Testis (tissue), 2 donors: ENCODE results near the gene PRDM15.

Experiments
- POLR2A ChIP-seq: fragments of 450-650 bp; IDR thresholded peaks from one replicate; pipeline ENCODE4 v1.6.1; 2017; ENCODE audit warnings: antibody characterized with exemption, mild to moderate bottlenecking, moderate library complexity
- TF ChIP-seq, protein P1 (sequence below), 3 experiments: fragments of 450-650 bp in 2 of 3; fragments of 200-600 bp in 1 of 3; sonication (generic) in 1 of 3; IDR thresholded peaks; one replicate each; pipeline ENCODE4 v1.5.1; 2016 to 2019; ENCODE audit warnings: antibody characterized with exemption in 3 of 3, mild to moderate bottlenecking in 2 of 3, moderate library complexity in 1 of 3

DNA sequence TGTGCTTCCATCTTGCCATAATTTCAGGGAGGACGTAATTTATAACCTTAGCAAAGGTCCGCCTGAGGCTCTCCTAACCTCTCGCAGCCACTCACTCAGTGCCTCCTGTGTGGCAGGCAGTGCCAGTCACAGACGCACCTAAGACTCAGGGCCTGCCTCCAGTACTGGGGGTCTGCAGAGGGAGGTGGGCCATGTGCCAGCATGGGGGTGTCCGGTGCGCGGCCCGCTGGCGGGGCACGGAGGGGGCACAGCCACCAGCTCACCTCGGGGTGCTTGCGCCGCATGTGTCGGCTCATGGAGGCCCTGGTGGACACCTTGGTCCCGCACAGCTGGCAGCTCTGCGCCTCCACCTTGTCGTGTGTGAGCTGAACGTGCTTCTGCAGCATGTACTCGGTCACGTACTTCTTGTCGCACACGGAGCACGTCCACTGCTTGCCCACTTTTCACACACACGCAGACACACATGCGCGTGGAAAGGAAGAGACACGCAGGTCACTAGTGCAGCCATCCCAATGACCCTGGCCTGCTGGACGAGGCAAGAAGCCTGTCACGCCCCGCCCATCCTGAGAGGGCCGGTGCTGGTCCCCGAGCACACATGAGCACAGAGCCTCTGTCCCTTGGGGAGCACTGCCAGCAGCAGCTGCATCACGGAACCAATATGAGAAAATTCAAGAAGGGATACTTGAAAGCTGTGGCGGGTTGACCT lies 69.1 kb downstream of the PRDM15 start:
- TF ChIP-seq, protein P1, sequence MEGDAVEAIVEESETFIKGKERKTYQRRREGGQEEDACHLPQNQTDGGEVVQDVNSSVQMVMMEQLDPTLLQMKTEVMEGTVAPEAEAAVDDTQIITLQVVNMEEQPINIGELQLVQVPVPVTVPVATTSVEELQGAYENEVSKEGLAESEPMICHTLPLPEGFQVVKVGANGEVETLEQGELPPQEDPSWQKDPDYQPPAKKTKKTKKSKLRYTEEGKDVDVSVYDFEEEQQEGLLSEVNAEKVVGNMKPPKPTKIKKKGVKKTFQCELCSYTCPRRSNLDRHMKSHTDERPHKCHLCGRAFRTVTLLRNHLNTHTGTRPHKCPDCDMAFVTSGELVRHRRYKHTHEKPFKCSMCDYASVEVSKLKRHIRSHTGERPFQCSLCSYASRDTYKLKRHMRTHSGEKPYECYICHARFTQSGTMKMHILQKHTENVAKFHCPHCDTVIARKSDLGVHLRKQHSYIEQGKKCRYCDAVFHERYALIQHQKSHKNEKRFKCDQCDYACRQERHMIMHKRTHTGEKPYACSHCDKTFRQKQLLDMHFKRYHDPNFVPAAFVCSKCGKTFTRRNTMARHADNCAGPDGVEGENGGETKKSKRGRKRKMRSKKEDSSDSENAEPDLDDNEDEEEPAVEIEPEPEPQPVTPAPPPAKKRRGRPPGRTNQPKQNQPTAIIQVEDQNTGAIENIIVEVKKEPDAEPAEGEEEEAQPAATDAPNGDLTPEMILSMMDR (IDR thresholded peaks at IDR 0.05), result no peak
- no peak for TF ChIP-seq POLR2A
